HUES6 (cell line): ENCODE data around the gene CCRL2.
"Not testable (repeated sequence)": the region's sequence is repeated elsewhere in the genome, so short reads cannot be mapped to it uniquely, and the experiment has no call there.

Experiments used
- H3K27ac ChIP-seq: 2 replicates; pipeline ENCODE4 v1.7.0; 2013; ENCODE audit warnings: low read depth, mild to moderate bottlenecking, low read length, inconsistent platforms
- H3K27me3 ChIP-seq: 2 replicates; pipeline ENCODE4 v1.6.1; 2013; ENCODE audit warnings: low read length; ENCODE audit not compliant: control insufficient read depth, insufficient read depth
- H3K36me3 ChIP-seq: 2 replicates; pipeline ENCODE4 v1.6.1; 2013; ENCODE audit warnings: low read length; ENCODE audit not compliant: control insufficient read depth, insufficient read depth
- H3K4me1 ChIP-seq: 2 replicates; pipeline ENCODE4 v1.6.1; 2013; ENCODE audit warnings: low read length; ENCODE audit not compliant: control insufficient read depth, insufficient read depth
- H3K4me3 ChIP-seq: 2 replicates; pipeline ENCODE4 v1.5.1; 2013; ENCODE audit warnings: low read depth, low read length
- H3K9ac ChIP-seq: one replicate; pipeline ENCODE4 v1.6.1; 2013; ENCODE audit warnings: mild to moderate bottlenecking, low read length
- H3K9me3 ChIP-seq: 2 replicates; pipeline ENCODE4 v1.6.1; 2013; ENCODE audit warnings: low read depth, low read length; ENCODE audit not compliant: control insufficient read depth, insufficient read depth

Gene CCRL2

DNA sequence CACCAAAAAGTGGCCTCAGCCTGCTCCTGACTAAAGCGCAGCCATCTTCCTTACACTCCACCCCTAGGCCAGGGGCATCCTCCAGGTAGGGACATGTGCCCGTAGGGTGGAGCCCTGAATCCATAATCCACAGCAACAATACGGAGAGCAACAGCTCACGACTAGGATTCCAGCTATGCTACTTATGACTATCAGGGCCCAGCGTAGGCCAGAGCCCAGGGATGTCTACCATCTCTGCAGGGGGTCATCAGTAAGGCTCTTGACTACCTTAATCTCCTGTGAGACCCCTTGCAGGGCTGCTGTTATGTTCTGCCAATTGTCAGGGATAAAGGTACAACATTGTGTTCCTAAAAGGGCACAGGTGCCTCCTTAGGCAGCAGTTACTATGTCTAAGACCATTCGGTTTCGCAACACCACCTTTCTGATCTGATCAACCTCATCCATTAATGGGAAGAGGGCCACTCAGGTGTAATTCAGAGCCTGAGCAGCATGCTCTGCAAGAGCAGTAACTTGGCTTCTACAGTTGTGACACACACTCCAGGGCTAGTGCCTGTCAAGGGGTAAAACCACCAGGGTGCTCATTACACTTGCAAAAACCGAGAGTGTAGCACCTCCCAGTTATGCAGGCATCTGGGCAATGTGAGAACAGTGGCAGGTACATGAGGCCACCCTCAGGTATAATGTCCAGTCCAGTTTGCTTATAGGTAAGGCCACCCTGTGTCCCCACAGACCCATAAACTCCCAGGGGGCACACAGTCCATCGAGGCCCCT, 11.0 kb downstream of the CCRL2 start:
- no peaks in the 10 kb centered on the region for H3K27me3 ChIP-seq
- peaks cover 8% of the 10 kb centered on the region for H3K4me1 ChIP-seq
- no peak overlapping the region for H3K9ac ChIP-seq
- H3K36me3 ChIP-seq = no peaks in the 10 kb centered on the region
- no peak overlapping the region for H3K27ac ChIP-seq
- H3K4me3 ChIP-seq = no peak overlapping the region
- no peaks in the 10 kb centered on the region for H3K9me3 ChIP-seq

DNA sequence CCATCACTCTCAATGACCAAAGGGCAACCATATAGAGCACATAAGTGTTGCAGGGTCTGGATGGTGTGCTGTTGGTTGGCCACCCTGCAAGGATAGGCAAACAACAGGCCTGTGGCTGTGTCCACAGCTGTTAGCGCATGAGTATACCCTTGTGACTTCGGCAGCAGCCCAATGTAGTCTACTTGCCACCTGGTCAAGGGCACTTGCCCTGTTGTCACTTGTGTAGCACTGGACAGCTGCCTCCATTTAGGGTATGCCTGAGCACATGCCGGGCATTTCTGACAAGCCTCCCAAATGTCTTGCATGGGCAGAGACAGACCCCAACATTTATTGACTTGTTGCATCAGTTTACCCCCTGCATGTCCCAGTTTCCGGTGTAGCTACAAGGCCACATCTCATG, 12.8 kb downstream of the CCRL2 start:
- Histone ChIP-seq H3K36me3 (no peaks in the 10 kb centered on the region), H3K27ac (no peak overlapping the region), H3K9ac (no peak overlapping the region), H3K9me3 (no peaks in the 10 kb centered on the region), H3K27me3 (no peaks in the 10 kb centered on the region), H3K4me3 (no peak overlapping the region), H3K4me1 (peaks cover 8% of the 10 kb centered on the region)

DNA sequence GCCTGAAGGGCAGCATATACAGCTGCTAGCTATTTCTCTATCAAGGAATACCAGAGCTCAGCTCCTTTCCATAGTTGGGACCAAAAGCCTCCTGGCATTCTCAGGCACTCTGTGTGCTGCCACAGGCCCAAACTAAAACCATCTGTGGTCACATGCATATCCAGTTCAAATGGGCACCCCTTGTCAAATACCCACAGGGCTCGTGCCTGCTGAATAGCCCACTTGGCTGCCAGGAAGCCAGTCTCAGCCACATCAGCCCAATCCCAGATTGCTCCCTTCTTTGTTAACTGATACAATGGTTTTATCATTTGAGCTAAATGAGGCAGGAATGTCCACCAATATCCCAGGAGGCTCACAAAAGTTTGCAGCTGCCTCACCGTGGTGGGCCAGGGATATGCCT, 13.9 kb downstream of the CCRL2 start:
- peaks cover 8% of the 10 kb centered on the region for H3K4me1 ChIP-seq
- no peaks in the 10 kb centered on the region for H3K27me3 ChIP-seq
- no peaks in the 10 kb centered on the region for H3K9me3 ChIP-seq
- no peaks in the 10 kb centered on the region for H3K36me3 ChIP-seq
- H3K4me3 ChIP-seq = no peak overlapping the region
- H3K27ac ChIP-seq = no peak overlapping the region
- H3K9ac ChIP-seq = no peak overlapping the region

DNA sequence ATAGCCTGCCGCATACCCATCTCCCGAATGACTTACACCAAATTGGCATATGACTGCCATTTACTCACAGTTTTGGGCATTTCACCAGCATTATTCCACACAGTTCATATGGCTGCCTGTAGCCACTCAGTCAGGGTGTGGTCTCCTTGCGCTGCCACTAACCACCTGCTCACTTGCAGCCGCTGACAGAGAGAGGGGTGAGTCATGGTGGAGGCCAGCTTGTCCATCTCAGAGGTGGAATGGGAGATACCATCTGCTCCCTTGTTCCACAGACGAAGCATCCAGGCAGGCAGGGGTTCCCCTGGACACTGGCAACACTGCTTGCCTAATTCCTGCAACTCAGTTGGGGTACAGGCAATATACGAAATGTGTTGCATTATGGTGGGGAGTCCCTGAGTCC, 15.6 kb downstream of the CCRL2 start:
- Histone ChIP-seq H3K4me1 (peaks cover 8% of the 10 kb centered on the region), H3K27ac (no peak overlapping the region), H3K9ac (no peak overlapping the region), H3K36me3 (no peaks in the 10 kb centered on the region), H3K4me3 (no peak overlapping the region), H3K9me3 (no peaks in the 10 kb centered on the region), H3K27me3 (no peaks in the 10 kb centered on the region)

DNA sequence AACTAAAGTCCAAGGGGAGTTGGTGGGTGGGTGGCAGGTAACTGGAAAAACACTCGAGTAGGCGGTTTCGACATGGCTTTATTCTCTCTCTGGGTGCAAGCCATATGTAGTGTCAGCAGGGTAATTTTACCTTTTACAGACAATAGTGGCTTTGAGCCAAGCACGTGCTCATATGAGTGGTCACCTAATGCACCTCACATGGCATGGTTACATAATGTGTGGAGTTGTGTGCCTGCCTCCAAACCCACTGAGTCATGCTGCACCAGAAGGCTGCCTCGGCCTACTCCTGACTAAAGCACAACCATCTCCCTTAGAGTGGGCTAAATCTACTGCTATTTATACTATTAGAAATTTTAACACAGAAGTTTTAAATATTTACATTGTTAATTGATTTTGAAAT, 16.5 kb downstream of the CCRL2 start:
- Histone ChIP-seq H3K27me3 (no peaks in the 10 kb centered on the region), H3K36me3 (no peaks in the 10 kb centered on the region), H3K27ac (no peak overlapping the region), H3K9ac (no peak overlapping the region), H3K9me3 (no peaks in the 10 kb centered on the region), H3K4me3 (no peak overlapping the region), H3K4me1 (peaks cover 3% of the 10 kb centered on the region)

DNA sequence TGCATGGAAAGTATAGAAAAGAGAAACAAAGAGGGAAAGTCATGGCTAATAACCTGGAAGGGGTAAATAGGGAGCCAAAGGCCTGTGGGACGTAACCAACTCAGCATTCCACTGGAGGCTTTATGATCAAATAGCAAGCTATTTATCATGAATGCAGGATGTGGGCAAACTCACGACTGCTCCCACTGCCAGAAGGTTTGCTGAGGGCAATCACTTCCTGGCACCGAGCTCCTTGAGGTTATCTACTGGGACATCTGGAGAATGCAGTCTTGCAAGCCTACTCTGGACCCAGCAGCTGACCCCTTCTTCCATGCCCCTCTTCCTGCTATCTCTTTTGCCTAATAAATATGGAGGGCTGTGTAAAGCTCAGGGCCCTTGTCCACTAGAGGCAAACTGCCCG, 19.4 kb downstream of the CCRL2 start:
- H3K36me3 ChIP-seq, H3K9me3 ChIP-seq, H3K4me3 ChIP-seq, H3K4me1 ChIP-seq, H3K27ac ChIP-seq, H3K27me3 ChIP-seq, H3K9ac ChIP-seq: not testable (repeated sequence)

DNA sequence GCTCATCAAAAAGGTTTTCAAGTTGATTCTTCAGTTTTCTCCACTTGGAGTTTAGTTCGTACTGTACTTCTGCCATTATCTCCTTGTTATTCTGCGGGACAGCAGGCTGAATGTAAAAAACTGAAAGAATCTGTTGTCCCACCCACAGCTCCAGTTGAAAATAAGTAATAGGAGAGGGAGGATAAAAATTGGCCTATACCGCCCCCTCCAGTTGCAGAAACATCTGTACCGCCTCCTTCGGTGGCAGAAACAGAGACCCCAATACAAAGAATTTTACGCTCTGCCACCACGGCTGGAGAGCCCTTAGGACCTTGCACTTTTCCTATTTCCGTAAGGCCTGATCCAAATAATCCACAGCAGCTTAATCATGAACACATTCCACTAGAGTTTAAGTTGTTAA, 20.3 kb downstream of the CCRL2 start:
- not testable (repeated sequence) for H3K27ac ChIP-seq, H3K4me3 ChIP-seq, H3K36me3 ChIP-seq, H3K9ac ChIP-seq, H3K27me3 ChIP-seq, H3K4me1 ChIP-seq
- peaks cover 12% of the 10 kb centered on the region; the same call in 1 of the 2 replicates for H3K9me3 ChIP-seq

DNA sequence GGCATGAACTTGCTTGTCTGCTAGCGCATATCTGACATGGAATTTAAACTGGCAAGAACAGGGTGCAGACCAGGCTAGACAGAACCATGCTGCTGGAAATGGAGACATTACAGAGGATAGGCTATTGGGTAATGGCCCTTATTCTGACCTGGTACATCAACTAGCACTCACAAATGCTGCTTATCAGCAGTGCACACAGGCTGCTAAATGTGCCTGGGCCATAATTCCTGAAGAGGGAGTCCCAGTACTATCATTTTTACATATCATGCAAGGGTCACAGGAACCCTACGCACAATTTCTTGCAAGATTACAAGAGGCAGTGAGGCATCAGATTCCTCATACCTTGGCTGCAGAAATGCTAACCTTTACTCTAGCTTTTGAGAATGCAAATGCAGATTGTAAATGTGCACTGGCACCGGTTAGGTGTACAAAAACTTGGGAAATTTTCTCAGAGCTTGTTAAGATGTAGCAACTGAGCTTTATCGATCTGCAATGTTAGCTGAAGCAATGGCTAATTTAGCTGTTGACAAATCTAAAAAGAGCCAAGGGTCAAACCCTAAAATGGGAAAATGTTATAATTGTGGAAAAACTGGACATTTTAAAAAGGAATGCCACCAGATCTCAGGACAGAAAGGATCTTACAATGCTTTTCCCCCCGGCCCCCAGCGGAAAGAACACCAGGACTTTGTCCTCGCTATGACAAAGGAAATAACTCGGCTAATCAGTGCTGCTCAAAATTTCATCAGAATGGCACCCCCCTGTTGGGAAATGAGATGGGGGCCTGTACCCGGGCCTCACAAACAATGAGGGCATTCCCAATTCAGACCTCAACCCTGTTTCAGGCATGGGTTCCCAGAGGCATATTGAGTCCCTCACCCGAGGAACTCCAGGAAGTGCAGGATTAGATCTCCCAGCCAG, 21.1 kb downstream of the CCRL2 start:
- Histone ChIP-seq H3K9ac (no peak overlapping the region), H3K4me3 (no peak overlapping the region), H3K36me3 (no peaks in the 10 kb centered on the region), H3K27me3 (no peaks in the 10 kb centered on the region), H3K4me1 (no peaks in the 10 kb centered on the region), H3K27ac (no peak overlapping the region), H3K9me3 (peaks cover 16% of the 10 kb centered on the region)

DNA sequence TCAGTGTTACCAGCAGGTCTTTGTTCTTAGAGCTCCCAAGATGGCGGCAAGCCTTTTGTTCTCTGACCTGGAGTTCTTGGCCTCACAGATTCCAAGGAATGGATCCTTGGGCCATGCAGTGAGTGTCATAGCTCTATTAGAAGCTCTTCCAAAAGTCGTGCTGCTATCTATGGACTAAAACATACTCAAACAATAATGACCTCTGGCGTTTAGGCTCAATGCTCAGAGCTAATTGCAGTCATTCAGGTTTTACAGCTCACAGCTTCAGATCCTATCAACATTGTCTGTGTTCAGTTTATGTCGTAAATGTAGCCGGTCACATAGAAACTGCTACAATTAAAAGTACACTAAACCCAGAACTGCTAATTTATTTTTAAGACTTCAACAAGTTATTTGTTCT, 22.2 kb downstream of the CCRL2 start:
- no peak overlapping the region for H3K9ac ChIP-seq
- no peaks in the 10 kb centered on the region for H3K4me1 ChIP-seq
- peaks cover 20% of the 10 kb centered on the region for H3K9me3 ChIP-seq
- H3K4me3 ChIP-seq = no peak overlapping the region
- no peak overlapping the region for H3K27ac ChIP-seq
- no peaks in the 10 kb centered on the region for H3K27me3 ChIP-seq
- H3K36me3 ChIP-seq = no peaks in the 10 kb centered on the region

DNA sequence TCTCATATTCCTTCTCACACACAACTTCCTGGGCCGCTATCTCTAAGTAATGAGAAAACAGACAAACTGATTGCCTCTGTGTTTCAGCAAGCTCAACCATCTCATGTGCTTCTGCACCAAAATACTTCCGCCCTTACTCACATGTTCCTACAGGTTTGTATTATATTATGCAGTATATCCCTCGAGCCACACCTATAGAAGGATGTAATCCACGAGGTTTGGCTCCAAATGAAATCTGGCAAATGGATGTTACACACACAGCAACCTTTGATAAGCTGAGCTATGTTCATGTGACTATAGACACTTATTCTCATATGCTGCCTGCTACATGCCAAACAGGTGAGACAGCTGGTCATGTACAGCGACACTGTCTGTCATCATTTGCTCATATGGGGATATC, 22.6 kb downstream of the CCRL2 start:
- Histone ChIP-seq H3K27me3 (no peaks in the 10 kb centered on the region), H3K4me1 (no peaks in the 10 kb centered on the region), H3K36me3 (no peaks in the 10 kb centered on the region), H3K9ac (no peak overlapping the region), H3K9me3 (peaks cover 20% of the 10 kb centered on the region), H3K27ac (no peak overlapping the region), H3K4me3 (no peak overlapping the region)

DNA sequence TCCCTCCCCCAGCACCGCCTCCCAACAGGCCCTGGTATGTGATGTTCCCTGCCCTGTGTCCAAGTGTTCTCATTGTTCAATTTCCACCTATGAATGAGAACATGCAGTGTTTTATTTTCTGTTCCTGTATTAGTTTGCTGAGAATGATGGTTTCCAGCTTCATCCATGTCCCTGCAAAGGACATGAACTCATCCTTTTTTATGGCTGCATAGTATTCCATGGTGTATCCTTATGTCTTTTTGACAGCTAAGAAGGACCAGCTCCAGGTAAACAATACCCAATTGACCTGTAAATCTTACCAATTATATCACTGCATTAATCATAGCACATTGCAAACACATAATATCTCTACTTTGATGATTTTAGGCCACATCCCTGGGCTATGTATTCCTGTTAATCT, 23.8 kb downstream of the CCRL2 start:
- H3K27me3 ChIP-seq, H3K36me3 ChIP-seq, H3K27ac ChIP-seq, H3K4me1 ChIP-seq, H3K9ac ChIP-seq, H3K4me3 ChIP-seq: not testable (repeated sequence)
- peaks cover 20% of the 10 kb centered on the region for H3K9me3 ChIP-seq
